Hematopoietic multipotent progenitor cell treated with erythropoietin and hydrocortisone succinate and interleukin-3 and kit ligand, for 17 days (in vitro differentiated cells): ENCODE data around the gene RAB11FIP5.
"Not testable (repeated sequence)": the region's sequence is repeated elsewhere in the genome, so short reads cannot be mapped to it uniquely, and the experiment has no call there.

ENCODE experiments used
- DNase-seq: peaks from one replicate; pipeline ENCODE4 v3.0.0-alpha.2; 2015; ENCODE audit warnings: low spot score

Gene RAB11FIP5

GRCh38 chr2:73112913-73113854 lies at the start of gene RAB11FIP5:
Gene RAB11FIP5, minus strand, starts transcription at chr2:73112948. Its CDS starts 171 bp downstream, at chr2:73112777.
- peak; percentile 33 for DNase-seq

GRCh38 chr2:73156539-73157124 lies 43.9 kb upstream of the RAB11FIP5 start:
- DNase-seq, result no peak

- no peak for DNase-seq
Measured at GRCh38 chr2:73142937-73143336, 30.2 kb upstream of the RAB11FIP5 start.

DNA sequence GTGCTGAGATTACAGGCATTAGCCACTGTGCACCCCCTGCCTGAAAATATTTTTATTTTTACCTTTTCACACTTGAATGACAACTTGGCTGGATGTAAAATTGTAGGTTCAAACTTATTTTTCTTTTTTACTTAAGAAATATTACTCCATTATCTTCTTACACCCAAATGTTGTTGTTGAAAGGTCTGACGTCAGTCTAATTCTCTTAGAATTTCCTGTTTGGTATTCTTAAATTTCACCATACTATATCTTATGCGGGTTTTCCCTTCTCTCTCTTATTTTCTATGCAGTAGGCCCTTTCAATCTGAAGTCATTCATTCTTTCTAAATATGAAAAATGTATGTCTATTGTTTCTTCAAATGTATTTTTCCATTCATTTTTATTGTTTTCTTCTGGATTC lies 29.1 kb upstream of the RAB11FIP5 start:
- no peak for DNase-seq

GRCh38 chr2:73135236-73135635 lies 22.5 kb upstream of the RAB11FIP5 start:
- no peak for DNase-seq

DNA sequence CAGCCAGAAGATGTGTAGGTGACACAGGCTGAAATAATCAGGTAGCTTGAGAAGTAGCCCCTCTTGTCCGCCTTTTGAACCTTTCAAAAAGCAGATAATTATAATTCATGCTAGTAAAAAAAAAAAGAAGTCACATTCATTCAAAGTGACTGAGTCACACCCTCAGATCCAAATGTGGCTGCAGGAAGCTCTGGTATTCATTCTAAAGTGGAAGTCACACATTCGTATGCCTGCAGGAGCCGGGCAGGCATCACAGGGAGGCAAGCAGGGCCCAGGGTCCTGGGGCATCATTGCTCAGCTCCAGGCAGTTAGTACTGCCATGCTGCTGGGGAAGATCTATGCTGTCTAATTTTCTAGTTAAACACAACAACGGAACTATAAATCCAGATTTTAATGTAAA lies 21.7 kb upstream of the RAB11FIP5 start:
- DNase-seq, result no peak

- DNase-seq, result no peak
Measured at GRCh38 chr2:73133566-73134197, 20.9 kb upstream of the RAB11FIP5 start.

DNA sequence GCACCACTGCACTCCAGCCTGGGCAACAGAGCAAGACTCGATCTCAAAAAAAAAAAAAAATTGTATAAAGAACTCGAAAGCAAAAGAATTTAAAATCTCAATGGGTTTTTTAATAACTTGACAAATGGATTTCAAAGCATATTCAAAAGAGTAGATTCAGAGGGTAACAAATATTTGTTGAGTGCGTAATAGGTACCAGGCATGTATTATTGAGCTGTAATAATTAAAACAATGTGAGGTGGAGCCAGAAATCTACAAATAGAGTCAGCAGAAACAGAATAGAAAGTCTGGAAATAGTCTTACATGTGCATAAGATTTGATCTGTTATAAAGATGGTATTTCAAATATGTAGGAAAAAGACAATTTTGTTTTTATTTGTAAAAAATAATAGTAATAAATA lies 19.1 kb upstream of the RAB11FIP5 start:
- no peak for DNase-seq

GRCh38 chr2:73130790-73131189 lies 18.0 kb upstream of the RAB11FIP5 start:
- DNase-seq, result no peak

DNA sequence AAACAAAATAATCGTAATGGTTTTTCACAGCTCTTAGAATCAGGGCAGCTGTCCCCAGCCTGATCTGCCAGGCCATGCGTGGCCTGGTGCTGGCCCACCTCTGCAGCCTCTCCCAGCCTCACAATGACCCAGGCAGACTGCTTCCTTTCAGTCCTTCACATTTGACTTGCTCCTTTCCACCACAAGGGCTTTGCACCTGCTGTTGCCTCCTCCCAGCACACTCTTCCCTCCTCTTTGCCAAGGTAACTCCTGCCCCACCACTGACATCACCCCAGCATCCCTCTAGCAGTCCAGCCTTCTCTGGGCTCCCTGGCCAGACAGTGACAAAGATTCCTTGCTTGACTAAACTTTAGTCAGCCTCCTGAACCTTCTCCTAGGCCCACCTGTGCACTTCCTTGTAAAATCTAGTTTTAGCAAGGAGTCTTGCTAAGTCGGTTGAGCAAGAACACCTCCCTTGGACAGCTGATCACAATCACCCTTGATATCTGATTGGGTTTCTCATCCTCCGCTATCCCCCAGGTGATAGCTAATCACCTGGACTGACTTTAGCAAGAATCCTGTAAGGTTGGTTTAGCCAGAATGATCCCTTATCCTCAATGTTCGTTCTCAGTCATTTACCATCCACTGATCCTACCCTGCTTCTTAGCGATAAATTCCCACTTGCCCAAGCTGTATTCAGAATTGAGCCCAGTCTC lies 16.2 kb upstream of the RAB11FIP5 start:
- DNase-seq, result no peak

GRCh38 chr2:73122536-73122935 lies 9.8 kb upstream of the RAB11FIP5 start:
- DNase-seq, result no peak

DNA sequence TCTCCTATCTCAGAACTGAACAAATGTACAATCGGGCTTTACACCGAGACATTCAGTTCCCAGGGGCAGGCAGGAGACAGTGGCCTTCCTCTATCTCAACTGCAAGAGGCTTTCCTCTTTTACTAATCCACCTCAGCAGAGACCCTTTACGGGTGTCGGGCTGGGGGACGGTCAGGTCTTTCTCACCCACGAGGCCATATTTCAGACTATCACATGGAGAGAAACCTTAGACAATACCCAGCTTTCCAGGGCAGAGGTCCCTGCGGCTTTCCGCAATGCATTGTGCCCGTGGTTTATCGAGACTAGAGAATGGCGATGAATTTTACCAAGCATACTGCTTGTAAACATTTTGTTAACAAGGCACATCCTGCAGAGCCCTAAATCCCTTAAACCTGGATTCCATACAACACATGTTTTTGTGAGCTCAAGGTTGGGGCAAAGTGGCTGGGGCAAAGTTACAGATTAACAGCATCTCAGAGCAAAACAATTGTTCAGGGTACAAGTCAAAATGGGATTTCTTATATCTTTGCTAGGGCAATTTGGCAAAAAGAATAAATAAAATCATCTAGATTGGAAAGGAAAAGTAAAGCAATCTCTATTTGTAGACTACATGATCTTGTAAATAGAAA lies 7.0 kb upstream of the RAB11FIP5 start:
- not testable (repeated sequence) for DNase-seq

GRCh38 chr2:73117441-73117840 lies 4.7 kb upstream of the RAB11FIP5 start:
- no peak for DNase-seq

DNA sequence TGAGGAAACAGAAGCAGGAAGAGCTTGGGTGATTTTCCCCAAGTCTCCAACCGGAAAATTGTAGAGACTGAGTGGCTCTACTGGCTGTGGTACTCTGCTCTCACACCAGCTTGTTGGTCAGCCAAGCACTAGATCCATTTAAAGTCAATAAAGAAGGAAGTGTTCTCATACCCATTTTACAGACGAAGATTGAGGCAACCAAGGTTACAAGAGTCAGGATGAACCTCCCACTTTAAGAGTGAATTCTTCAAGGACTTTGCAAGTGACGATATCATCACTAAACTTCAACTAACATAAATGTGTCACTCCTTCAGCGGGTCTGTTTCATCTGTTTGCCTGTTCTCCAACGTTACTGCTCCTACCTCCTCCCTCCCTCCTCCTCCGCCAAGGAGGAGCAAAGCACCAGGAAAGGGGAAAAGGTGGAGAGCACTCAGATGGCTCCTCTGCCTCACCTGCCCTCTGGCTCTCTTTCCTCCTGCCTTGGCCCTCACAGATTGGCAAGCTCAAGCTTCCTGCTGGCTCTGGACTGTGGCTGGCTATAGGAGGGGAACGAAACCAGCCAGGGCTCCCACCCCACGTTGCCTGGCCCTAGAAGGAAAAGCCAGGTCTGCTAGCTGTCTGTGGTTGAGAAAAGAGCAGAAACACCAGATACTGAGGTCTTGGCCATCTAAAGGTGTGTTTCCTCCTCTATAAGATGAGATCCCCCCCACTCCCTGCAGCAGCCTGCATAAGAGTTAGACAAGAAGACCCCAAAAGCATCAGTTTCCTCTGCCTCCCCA lies 3.6 kb upstream of the RAB11FIP5 start:
- DNase-seq, result no peak

DNA sequence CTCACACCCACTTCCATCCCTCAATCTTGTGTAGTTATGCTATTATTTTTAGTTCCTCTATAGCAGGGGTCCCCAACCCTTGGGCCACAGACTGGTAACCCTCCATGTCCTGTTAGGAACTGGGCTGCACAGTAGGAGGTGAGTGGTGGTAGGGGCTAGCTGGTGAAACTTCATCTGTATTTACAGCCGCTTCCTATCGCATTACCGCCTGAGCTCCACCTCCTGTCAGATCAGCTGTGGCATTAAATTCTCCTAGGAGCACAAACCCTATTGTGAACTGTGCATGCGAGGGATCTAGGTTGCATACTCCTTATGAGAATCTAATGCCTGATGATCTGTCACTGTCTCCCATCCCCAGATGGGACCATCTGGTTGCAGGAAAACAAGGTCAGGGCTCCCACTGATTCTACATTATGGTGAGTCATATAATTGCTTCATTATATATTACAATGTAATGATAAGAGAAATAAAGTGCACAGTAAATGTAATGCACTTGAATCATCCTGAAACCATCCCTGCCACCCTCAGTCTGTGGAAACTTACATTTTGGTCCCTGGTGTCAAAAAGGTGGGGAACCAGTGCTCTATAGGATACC lies 1.6 kb upstream of the RAB11FIP5 start:
- no peak for DNase-seq

GRCh38 chr2:73112026-73112912 lies 479 bp downstream of the RAB11FIP5 start:
- DNase-seq, result no peak

DNA sequence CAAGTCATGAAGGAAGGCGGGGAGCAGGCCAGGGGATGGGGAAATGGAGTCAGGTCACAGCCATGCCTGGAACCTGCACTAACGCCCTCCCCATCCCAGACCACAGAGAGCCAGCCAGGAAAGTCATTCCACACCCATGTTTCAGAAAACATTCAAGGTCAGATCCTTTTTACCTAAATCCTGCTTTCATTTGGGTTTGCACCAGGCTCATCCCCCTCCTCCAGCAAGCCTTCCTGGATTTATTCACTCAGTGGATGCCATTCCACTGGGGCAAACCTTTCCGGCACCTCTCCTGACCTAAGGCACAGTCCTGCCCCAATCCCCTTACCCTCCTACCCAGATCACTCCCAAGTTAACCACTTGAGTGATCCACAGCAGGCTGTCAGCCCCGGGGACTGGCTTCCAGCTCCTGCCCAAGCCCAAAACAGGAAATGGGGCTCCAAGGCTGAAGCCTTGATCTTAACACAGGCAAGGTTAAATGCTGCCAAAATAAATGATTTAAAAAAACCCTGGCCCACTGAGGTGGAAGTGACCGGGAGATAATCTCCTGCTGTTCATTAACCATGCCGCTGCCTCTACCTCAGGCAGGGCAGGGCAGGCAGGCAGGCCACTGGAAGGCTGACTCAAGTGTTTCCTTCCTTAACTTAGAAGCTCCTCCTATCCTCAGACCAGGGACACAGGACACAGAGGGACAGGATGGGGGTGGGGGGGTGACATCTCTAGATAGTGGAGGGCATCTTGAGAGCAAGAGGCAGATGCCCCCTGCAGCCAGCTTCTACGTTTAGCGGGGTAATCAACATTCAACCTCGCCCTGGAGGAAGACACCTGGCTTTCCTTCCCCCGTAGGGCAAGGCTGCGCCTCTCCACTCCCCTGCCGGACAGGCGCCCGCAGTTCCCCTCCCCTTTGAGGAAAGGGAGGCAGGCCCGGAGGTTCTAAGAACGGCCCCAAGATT lies 1.4 kb downstream of the RAB11FIP5 start:
- DNase-seq, result no peak
